HG03060 (cell line): ENCODE measurements around the gene SIM2.

Experiments used
- ATAC-seq: cut with Tn5 transposase; IDR thresholded peaks from one replicate; pipeline ENCODE4 v1.9.1; 2021; ENCODE audit warnings: low read depth, moderate number of reproducible peaks; ENCODE audit not compliant: unreplicated experiment

The SIM2 gene

GRCh38 chr21:36756527-36756926, 57.6 kb downstream of the SIM2 start:
- ATAC-seq: no peak

DNA sequence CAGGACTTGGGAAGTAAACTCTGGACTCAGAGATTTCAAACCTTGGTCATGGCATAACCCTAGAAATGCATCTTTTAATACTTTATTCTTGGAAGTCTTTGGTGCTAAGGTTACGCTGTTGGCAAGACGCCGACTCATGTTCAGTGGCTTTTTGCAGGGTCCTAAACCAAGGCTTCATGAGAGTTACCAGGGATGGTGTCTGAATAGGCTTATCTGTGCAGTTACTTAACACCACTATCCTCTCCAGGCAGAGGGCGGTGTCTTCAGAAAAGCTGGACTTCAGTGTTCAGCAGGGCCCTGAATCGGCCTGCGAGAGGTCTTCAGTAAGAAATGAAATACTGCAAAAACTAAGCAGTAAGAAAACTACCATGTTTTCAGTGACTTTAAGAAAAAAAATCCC, 58.3 kb downstream of the SIM2 start:
- no peak for ATAC-seq

GRCh38 chr21:36759348-36760083, 60.6 kb downstream of the SIM2 start:
- no peak for ATAC-seq

DNA sequence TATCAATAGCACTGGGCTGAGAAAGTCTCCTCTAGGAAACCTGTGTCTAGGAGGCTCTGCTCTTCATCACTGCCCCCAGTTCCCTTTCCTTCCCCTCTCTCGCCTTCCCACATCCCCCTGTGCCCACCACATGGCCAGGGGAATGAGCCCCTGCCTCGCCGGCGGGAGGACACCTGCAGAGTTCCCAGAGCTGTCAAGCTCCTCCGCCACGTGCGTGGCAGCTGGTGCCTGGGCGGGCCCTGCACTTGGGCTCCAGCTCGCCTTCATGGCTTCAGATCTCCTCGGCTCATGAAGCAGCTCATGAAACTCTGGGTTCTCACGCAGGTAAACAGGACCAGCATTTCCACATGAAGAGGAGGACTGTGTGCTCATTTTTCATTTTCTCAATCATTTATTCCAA, 62.8 kb downstream of the SIM2 start:
- no peak for ATAC-seq

GRCh38 chr21:36762642-36763041, 63.7 kb downstream of the SIM2 start:
- no peak for ATAC-seq

- ATAC-seq: no peak
Observed at GRCh38 chr21:36763305-36763704, 64.4 kb downstream of the SIM2 start.

DNA sequence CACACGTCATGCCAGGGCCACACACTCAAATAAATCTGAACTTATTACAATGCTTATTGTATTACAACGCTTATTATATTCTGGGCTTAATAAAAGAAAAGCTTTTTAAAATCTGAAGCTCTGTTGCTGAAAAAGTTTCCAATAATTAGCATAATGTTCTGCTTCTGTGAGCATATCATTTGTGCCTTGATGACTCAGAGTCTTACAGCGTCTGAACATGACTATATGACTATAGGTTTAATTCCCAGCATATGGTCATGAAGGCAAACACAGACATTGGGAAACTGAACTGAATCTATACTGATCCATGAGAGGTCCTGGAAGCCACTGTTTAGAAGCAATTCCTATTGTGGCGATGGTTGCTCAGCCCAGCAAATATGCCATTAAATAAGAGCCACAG, 66.3 kb downstream of the SIM2 start:
- no peak for ATAC-seq

GRCh38 chr21:36766511-36766910, 67.6 kb downstream of the SIM2 start:
- no peak for ATAC-seq

GRCh38 chr21:36767096-36767495, 68.2 kb downstream of the SIM2 start:
- no peak for ATAC-seq

DNA sequence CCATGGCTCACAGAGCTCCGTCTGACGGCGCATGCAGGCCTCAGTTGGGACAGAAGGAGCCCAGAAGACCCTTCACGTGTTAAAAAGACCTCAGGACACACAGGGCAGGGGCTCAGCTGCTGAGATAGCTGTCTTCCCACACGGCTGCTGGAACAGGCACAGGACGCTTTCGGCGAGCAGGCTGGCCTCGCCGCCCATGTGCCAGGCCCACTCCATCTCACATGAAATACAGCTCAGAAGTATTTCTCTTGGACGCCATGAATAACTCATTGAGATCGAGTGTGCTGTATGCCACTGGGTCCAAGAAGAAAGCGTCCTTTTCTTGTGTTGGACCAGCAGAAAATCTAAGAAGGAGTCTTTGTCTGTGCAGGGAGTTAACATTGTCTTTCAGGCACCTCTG, 69.6 kb downstream of the SIM2 start:
- ATAC-seq: no peak

GRCh38 chr21:36769051-36769839, 70.3 kb downstream of the SIM2 start:
- ATAC-seq: no peak

DNA sequence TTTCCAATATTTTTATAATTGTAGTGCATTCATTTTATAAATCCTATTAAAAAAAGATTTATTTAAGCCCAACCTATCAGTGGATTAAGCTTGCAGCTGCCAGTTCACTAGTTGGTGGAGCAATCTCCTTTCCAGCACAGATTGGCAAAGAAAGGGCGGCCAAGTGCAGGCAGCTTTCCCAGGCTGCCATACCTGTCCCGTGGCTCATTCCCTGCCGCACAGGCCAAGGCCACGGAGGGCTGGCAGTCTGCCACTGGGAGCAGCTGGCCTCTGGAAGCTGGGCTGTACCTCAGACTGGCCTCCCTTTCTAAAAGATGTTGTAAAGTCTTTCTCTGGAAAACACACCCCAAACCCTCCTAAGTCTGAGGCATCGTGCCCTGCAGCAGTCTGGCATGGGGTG, 74.2 kb downstream of the SIM2 start:
- no peak for ATAC-seq

DNA sequence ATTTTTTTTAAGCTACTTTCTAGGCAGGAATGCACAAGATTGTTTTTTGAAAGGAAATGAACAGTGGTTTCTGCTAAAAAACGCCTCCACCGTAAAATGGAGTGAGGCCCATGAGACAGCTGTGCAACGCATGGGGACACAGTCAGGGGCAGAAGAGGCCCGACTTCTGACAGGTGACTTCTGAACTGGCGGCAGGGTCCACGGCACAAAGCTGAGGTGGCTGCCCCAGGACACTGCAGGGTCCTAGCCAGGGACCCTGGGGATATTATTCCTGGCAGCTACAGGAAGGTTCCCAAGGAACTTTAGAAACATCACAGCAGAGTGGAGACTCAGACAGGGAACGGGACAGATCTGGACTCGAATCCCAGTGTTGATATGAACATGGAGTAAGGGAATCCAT, 75.1 kb downstream of the SIM2 start:
- ATAC-seq: no peak

GRCh38 chr21:36776981-36777617, 78.2 kb downstream of the SIM2 start:
- ATAC-seq: no peak

DNA sequence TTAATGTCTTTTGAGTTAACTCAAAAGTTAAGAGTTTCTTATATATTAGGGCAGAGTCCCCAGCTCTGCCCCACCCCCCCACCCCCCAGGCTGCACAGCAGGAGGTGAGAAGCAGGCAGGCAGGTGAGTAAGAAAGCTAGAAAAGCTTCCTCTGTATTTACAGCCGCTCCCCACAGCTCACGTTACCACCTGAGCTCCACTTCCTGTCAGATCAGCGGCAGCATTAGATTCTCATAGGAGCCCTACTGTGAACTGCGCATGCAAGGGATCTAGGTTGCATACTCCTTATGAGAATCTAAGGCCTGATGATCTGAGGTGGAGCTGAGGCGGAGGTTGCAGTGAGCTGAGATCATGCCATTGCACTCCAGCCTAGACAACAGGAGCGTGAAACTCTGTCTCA, 81.9 kb downstream of the SIM2 start:
- no peak for ATAC-seq

DNA sequence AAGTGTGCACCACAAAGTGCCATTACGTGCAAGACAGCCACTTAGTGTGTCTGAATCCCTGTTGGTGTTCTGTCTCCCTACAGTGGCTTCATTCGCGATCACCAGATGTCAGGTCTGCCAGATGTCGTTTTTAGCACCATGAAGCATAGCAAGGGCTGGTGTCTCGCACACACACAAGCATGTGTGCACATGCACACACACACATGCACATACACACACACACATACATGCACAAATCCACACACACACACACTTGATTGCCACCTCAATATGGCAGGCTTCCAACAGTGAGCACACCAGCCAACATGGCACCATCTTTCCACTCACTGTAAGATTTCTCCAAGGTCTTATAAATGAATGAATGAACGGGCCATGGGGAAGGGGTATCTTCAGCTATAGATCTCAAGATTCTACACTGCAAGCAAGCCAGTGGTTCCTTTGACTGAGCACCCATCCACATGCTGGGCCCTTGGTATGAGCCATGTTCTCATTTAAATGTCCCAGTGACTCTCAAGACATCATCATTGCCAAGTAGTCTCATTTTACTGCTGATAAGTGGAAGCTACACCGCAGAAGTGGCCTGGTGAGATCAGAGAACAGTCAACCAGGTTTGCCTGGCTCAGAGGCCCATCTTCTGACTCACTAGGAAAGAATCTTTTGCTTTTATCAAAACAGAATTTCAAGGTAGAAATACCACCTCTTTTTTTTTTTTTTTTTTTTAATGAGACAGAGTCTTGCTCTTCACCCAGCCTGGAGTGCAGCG, 84.9 kb downstream of the SIM2 start:
- ATAC-seq: no peak

DNA sequence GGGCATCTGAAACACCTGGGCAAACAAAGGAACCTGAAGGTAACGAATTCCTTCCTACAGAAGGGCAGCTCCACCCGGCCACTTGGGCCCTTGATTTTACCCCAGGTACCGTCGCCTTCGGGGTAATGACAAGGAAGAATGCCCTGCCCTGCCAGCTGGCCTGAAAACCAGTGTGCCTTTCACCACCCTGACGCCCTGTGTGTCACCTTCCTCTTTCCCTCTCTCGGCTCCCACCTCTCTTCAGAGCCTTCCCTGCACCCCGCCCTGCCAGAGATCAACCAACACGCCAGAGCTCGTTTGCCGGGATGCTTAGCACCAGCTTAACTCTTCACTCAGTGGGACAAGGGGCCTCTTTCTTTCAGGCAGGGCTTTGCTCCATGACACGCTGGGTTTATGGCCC, 86.0 kb downstream of the SIM2 start:
- no peak for ATAC-seq

GRCh38 chr21:36785615-36786014, 86.7 kb downstream of the SIM2 start:
- no peak for ATAC-seq

GRCh38 chr21:36786186-36786585, 87.3 kb downstream of the SIM2 start:
- no peak for ATAC-seq

- ATAC-seq: no peak
Observed at GRCh38 chr21:36788120-36788638, 89.3 kb downstream of the SIM2 start.

- no peak for ATAC-seq
Observed at GRCh38 chr21:36790616-36791015, 91.7 kb downstream of the SIM2 start.
